ENCODE measurements around the gene ANP32A. TPM values are rescaled to one million over a fixed set of nuclear protein-coding genes. Genes with fewer than 3 reads are reported as not detected.
A peak's percentile ranks its signal among the peaks of the same experiment; 100 is the strongest.

The ANP32A gene
- total RNA-seq, 6 experiments from 2014 or later, result 95.7 to 130 (median 118) TPM

DNA sequence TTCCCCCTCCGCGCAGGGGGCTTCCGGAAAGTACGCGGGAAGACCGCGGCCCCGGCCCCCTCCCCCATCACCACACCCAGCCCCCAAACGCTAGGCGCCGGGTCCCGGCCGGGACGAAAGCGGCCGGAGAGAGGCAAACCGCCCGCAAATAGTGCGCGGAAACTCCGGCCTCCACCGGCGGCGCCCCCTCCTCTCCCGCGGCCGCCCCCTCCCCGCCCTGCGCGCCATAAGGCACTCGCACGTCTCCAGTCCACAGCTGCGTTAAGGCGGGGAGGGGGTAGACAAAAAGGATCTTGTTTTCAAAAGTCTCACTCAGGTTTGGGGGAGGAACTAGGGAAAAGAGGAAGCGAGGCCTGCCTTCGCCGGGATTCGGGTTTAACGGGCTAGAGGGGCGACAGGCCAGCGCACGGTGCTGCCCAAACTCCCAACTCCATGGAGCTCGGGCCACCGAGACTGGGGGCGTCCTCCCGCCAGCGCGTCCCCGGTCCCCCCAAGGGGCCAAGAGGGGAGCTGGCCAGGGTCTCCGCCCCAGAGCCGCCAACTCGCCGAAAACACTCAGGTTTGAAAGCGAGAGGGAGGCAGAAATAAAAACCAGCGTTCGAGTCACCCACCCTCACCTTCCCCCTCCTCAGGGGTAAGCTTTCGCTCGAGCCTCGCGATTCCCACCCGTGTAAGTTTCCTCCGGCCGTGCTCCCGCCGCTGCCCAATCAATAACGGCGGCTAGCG is 1.8 kb downstream of the ANP32A start:
- H3K27me3 Mint-ChIP-seq (ENCODE audit: insufficient read depth), result peaks cover 2% of the 10 kb centered on the region
- peaks cover 46% of the 10 kb centered on the region for H3K4me1 Mint-ChIP-seq (ENCODE audit: low read depth)
- H3K4me3 Mint-ChIP-seq, result peak overlapping the region; percentile 98
- TF ChIP-seq, protein P1, sequence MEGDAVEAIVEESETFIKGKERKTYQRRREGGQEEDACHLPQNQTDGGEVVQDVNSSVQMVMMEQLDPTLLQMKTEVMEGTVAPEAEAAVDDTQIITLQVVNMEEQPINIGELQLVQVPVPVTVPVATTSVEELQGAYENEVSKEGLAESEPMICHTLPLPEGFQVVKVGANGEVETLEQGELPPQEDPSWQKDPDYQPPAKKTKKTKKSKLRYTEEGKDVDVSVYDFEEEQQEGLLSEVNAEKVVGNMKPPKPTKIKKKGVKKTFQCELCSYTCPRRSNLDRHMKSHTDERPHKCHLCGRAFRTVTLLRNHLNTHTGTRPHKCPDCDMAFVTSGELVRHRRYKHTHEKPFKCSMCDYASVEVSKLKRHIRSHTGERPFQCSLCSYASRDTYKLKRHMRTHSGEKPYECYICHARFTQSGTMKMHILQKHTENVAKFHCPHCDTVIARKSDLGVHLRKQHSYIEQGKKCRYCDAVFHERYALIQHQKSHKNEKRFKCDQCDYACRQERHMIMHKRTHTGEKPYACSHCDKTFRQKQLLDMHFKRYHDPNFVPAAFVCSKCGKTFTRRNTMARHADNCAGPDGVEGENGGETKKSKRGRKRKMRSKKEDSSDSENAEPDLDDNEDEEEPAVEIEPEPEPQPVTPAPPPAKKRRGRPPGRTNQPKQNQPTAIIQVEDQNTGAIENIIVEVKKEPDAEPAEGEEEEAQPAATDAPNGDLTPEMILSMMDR (IDR thresholded peaks at IDR 0.05), result no peak
- H3K36me3 Mint-ChIP-seq (ENCODE audit: low read depth), result peaks cover 6% of the 10 kb centered on the region
- H3K27ac Mint-ChIP-seq, result peak overlapping the region; percentile 92
- no peaks in the 10 kb centered on the region for H3K9me3 Mint-ChIP-seq
- DNase-seq, result no peak

DNA sequence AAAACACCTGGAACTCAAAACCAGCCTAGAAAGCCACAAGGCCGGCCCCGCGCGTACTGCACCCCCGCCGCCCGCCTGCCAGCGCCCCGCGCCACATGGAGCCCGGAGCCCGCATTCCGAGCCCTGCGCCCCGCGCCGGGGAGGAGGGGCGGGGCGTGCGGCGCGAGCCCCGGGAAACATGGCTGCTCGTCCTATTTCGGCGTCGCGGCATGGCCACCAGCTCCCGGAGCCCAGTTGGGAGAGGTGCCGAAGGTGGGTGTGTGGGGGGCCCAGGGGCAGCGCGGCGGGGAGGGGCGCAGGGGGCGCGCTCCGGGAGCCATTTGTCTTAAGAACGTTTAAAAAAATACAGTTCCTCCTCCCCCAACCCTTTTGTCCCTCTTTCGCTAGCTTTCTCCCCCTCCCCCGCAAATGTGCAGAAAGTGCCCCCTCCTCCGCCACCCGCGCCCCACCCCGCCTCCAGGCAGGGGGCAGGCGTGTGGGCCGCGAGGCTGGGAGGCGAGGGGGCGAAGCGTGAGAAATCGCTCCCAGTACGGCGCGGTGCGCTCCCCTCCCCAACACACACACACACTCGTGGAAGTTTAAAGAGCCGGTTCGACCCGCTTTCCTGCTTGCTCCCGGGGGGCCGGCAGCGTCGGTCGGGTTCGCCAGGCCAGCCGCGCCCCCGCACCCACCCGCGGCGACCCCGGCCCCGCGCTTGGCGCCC is 2.5 kb downstream of the ANP32A start:
- DNase-seq, result no peak
- peaks cover 2% of the 10 kb centered on the region for H3K27me3 Mint-ChIP-seq (ENCODE audit: insufficient read depth)
- no peaks in the 10 kb centered on the region for H3K9me3 Mint-ChIP-seq
- H3K4me3 Mint-ChIP-seq, result peak overlapping the region; percentile 98
- H3K36me3 Mint-ChIP-seq (ENCODE audit: low read depth), result peaks cover 6% of the 10 kb centered on the region
- TF ChIP-seq, protein P1 (IDR thresholded peaks at IDR 0.05), result peak; percentile 29
- H3K27ac Mint-ChIP-seq, result peak overlapping the region; percentile 54
- peaks cover 53% of the 10 kb centered on the region for H3K4me1 Mint-ChIP-seq (ENCODE audit: low read depth)

DNA sequence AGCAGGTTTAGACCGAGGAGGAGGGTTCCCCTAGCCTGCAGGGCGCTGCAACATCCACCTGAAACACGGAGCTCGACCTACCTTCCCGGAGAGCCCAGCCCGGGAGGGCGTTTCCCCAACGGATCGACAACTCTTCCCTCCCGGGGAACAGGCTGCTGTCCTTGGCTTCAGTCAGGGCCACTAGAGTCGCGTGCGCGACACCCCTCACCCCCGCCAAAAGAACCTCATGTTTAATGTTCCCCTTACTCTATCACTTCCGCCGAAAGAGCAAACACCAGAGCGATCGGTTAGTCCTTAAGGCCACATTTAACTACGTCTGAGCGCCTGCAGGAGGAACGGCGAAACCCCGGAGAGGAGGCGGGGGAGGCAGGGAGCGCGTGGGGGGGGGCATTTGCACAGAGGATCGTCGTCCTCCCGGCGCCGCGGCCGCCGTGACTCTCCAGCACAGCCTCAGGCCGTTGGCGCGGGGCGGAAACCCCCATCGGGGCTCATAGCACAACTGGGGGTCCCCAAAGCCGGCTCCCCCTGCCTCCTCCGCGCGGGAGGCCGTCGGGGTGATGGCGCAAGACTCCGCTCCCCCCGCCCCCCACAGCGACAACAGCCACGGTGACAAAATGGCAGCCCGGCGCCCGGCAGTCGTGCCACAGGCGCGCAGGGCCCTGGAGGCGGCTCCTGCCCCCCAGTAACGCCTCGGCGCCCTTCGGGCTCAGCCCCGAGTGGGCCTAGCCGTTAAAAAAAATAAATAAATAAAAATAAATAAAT is 3.2 kb downstream of the ANP32A start:
- peaks cover 55% of the 10 kb centered on the region for H3K4me1 Mint-ChIP-seq (ENCODE audit: low read depth)
- DNase-seq, result no peak
- H3K27me3 Mint-ChIP-seq (ENCODE audit: insufficient read depth), result peaks cover 2% of the 10 kb centered on the region
- peaks cover 6% of the 10 kb centered on the region for H3K36me3 Mint-ChIP-seq (ENCODE audit: low read depth)
- TF ChIP-seq, protein P1 (IDR thresholded peaks at IDR 0.05), result no peak
- H3K27ac Mint-ChIP-seq, result peak overlapping the region; percentile 97
- peak overlapping the region; percentile 97 for H3K4me3 Mint-ChIP-seq
- no peaks in the 10 kb centered on the region for H3K9me3 Mint-ChIP-seq

DNA sequence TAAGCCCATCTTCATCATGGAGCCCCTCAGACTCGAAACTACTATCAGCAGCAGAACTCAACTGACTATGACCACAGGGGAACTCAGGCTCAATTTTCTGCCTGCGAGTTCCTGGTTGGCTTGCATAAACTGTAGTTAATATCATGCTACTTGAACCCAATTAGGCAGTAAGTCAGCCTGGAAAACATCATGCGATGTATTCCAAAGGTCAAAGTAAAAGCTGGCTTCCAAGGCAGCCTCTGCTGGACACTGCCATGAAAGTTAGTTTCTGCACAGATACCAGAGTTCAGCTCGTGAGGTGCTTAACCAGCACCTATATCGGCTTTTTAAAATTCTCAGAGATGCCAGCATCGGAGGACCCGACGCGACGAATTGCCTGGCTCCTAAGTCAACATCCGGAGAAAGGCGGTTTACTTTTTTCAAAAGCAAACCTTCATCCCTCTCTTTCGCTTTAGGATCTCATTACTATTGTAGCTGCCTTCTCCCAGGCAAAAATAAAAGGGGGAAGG is 3.8 kb downstream of the ANP32A start:
- Mint-ChIP-seq H3K4me1 (ENCODE audit: low read depth) (peaks cover 56% of the 10 kb centered on the region), H3K27ac (peak overlapping the region; percentile 97), H3K9me3 (no peaks in the 10 kb centered on the region), H3K36me3 (ENCODE audit: low read depth) (peaks cover 6% of the 10 kb centered on the region), H3K4me3 (peak overlapping the region; percentile 97), H3K27me3 (ENCODE audit: insufficient read depth) (peaks cover 2% of the 10 kb centered on the region)
- TF ChIP-seq, protein P1 (IDR thresholded peaks at IDR 0.05), result no peak
- DNase-seq, result no peak

DNA sequence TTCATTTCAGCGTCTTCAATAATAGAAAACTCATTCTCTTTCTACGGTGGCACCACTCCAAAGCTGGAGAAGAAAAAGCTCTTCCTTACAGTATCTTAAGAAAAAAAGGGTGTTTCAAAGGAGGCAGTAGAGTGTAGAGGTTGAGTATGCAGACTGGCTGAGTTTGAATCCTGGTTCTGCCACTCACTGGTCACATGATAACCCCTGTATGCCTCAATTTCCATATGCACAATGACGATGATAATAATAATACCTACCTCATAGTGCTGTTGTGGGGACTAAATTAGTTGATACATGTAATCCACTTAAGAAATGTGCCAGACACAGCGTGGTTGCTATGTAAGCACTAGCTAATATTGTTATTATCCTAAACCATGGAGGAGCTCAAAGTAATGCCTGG is 4.5 kb downstream of the ANP32A start:
- Mint-ChIP-seq H3K27ac (no peak overlapping the region; the same call in 1 of the 2 replicates), H3K36me3 (ENCODE audit: low read depth) (peaks cover 7% of the 10 kb centered on the region), H3K4me3 (peak overlapping the region; percentile 97), H3K27me3 (ENCODE audit: insufficient read depth) (no peaks in the 10 kb centered on the region; the same call in none of the 2 replicates), H3K9me3 (no peaks in the 10 kb centered on the region), H3K4me1 (ENCODE audit: low read depth) (peaks cover 54% of the 10 kb centered on the region)
- DNase-seq, result no peak
- TF ChIP-seq, protein P1 (IDR thresholded peaks at IDR 0.05), result no peak
